ENCODE data around the gene PRDM16. TPM values are rescaled to one million over a fixed set of nuclear protein-coding genes. Genes with fewer than 3 reads are reported as not detected.

Gene PRDM16
- total and polyA plus RNA-seq, 2 of the 8 experiments (the other 6 are each of a cell fraction or from before 2014, with no cell fraction given): 0.39 to 0.43 TPM

DNA sequence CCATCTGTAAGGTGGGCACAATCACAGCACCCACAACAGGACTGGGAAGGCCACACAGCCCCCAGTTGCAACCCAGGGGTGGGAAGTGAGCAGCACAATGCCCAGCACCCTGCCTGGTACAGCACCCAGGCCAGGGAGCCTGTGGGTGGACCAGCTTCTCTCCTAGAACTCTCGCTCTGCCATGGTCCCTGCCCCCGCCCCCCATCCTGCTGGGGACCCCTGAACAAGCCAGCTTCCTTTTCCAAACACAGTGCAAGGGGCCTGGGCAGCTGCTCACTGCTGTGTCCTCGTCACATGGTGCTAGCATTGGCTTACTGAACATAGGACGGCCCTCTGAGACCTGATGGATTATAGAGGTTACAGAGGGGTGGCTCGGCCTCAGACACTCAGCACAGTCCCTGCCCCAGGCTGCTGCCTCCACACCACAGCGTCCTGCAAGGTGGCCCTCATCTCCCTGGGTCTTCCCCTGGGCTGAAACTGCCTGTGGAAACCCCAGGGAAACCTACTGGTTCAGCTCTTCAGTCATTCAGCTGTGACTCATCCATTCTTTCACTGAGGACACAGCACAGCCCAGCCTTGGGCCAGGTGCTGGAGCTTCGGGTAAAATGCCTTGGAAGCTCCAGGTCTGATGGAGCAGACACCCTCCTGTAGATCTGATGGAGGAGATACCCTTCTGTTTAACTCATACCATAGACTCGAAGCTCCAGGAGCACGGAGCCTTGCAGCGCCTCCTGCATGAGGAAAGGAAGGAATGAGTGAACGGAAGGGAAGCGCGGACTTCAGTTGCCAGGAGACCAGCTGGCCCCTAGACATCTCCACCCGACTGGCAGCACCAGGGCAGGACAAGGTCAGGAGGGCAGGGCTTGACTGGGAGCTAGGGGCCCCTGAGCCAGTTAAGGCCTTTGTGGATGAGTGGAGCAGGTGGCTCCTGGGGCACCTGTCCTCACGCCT, 8.1 kb upstream of the PRDM16 start:
- H2AK5ac ChIP-seq (ENCODE audit: low read depth, low read length): no peak overlapping the region
- no peak overlapping the region for H3K4me3 ChIP-seq (ENCODE audit: extremely low read depth in 1 of 4, insufficient read depth in 2 of 4, low read depth in 3 of 4, low read length in 4 of 4)
- no peaks in the 10 kb centered on the region for H3K79me1 ChIP-seq (ENCODE audit: low read depth, low read length)
- POLR2A ChIA-PET (ENCODE audit: partially characterized antibody): no interaction called here
- peaks cover 4% of the 10 kb centered on the region; the same call in 1 of the 2 replicates for H3K23me2 ChIP-seq (ENCODE audit: low read depth, low read length)
- H3K56ac ChIP-seq (replicated peaks; ENCODE audit: insufficient read length, low read depth, low read length): no peak overlapping the region
- H3K9ac ChIP-seq (replicated peaks in 1 of 4; ENCODE audit: extremely low read depth in 1 of 4, low read depth in 3 of 4, low read length in 3 of 4): no peak overlapping the region
- H3K36me3 ChIP-seq (ENCODE audit: control insufficient read depth in 2 of 4, insufficient read depth in 4 of 4, low read length in 3 of 4): no peaks in the 10 kb centered on the region; a peak in 1 of 8 replicates
- DNase-seq (ENCODE audit: low read depth in 1 of 2, low spot score in 2 of 2): no peak
- peaks cover 0 to 23% (median 11%) of the 10 kb centered on the region in 4 experiments; a peak in 4 of 7 replicates for H3K4me1 ChIP-seq (replicated peaks in 1 of 4; ENCODE audit: control insufficient read depth in 3 of 4, insufficient read depth in 4 of 4, low read length in 3 of 4)
- H3K4ac ChIP-seq (replicated peaks; ENCODE audit: insufficient read length, low read depth, low read length): no peak overlapping the region
- peaks cover 0 to 8% of the 10 kb centered on the region in 2 experiments; a peak in 2 of 4 replicates for H3K9me3 ChIP-seq (ENCODE audit: insufficient read depth in 2 of 2, low read depth in 1 of 2, low read length in 1 of 2)
- CTCF ChIA-PET (ENCODE audit: partially characterized antibody): interaction anchor here (0.6 to 1.1 kb wide), 2 partner anchors 82 to 223 kb away, joined by 3 to 4 read pairs; no protein-coding TSS in a partner anchor
- no peak overlapping the region for H3K27ac ChIP-seq (ENCODE audit: low read depth, low read length)
- no peak overlapping the region for H2BK12ac ChIP-seq (ENCODE audit: low read depth, low read length)
- H2BK5ac ChIP-seq (ENCODE audit: low read depth, low read length): no peak overlapping the region
- no peaks in the 10 kb centered on the region for H3K79me2 ChIP-seq (ENCODE audit: control insufficient read depth in 1 of 2, insufficient read depth in 2 of 2, low read length in 2 of 2)
- H3K4me2 ChIP-seq (ENCODE audit: insufficient read depth in 1 of 2, low read depth in 2 of 2, low read length in 2 of 2): no peak overlapping the region
- H4K5ac ChIP-seq (ENCODE audit: insufficient read length, low read depth, low read length): no peak overlapping the region
- peaks cover 0 to 5% of the 10 kb centered on the region in 2 experiments for H4K20me1 ChIP-seq (replicated peaks in 1 of 2; ENCODE audit: control insufficient read depth in 1 of 2, insufficient read depth in 2 of 2, low read length in 2 of 2)
- H2BK20ac ChIP-seq (ENCODE audit: low read length): no peak overlapping the region
- no peak overlapping the region; the same call in 1 of the 2 replicates for H4K8ac ChIP-seq (ENCODE audit: extremely low read depth, insufficient read depth, low read length)
- H4K91ac ChIP-seq (replicated peaks; ENCODE audit: insufficient read length, low read length): no peak overlapping the region
- H3K27me3 ChIP-seq (replicated peaks in 1 of 4; ENCODE audit: control insufficient read depth in 3 of 4, extremely low read depth in 1 of 4, insufficient read depth in 3 of 4, low read length in 3 of 4): peaks cover 45 to 56% (median 53%) of the 10 kb centered on the region in 4 experiments
- FAIRE-seq: no peak
- no peak overlapping the region for H3K14ac ChIP-seq (ENCODE audit: insufficient read length)
- 78% methylated on average over 14 of the region's 15 CpGs; no CpG with 5 or more reads in 1 of the 2 experiments for WGBS, 2 experiments (ENCODE audit: extremely low coverage in 1 of 2, insufficient coverage in 1 of 2, insufficient read length in 1 of 2, insufficient replicate concordance in 2 of 2, low coverage in 1 of 2, low lambda C conversion rate in 2 of 2, missing lambda C conversion rate in 1 of 2)
- H2AFZ ChIP-seq (ENCODE audit: low read length): no peak overlapping the region
- no peak overlapping the region for H2BK120ac ChIP-seq (replicated peaks; ENCODE audit: low read depth, low read length)
- no peak overlapping the region for H3K23ac ChIP-seq (ENCODE audit: insufficient read length)
- no peak overlapping the region for H3K18ac ChIP-seq (ENCODE audit: extremely low read depth, low read length)
- H2BK15ac ChIP-seq (ENCODE audit: low read length): no peak overlapping the region
- TF ChIP-seq CHD2 (IDR thresholded peaks at IDR 0.05; ENCODE audit: low read length) (no peak), SIRT6 (IDR thresholded peaks at IDR 0.05; ENCODE audit: low read length) (no peak)

Data from H1 (cell line).